KBM-7 (cell line): ENCODE results near the gene HS6ST2.

ENCODE experiments used
- DNase-seq: peaks from one replicate; pipeline ENCODE4 v3.0.0-alpha.2; 2015
- in situ Hi-C: fragments of 300-500 bp; cut with MboI; formaldehyde crosslinking; loops from 2 replicates; pipeline ENCODE4 v1.14.3; 2020; ENCODE audit warnings: low sequenced_read_pairs, low pct_unique_long_range_greater_than_20kb, mixed read lengths

Gene HS6ST2

DNA sequence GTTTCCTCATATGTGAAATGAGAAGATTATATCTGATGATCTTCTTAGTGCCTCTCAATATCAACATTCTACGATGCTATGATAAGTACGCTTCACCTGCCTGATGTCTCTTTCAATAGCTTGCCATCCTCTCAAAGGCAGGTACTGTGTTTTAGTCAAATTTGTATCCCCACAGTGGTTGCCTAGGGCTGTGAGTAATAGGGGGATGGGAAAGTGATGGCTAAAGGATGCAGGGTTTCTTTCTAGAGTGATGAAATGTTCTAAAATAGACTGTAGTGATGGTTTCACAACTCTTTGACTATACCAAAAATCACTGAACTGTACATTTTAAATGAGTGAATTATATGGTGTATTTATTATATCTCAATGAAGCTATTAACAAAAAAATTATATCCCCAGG, 142.8 kb downstream of the HS6ST2 start:
- in situ Hi-C loops, result no loop called here

DNA sequence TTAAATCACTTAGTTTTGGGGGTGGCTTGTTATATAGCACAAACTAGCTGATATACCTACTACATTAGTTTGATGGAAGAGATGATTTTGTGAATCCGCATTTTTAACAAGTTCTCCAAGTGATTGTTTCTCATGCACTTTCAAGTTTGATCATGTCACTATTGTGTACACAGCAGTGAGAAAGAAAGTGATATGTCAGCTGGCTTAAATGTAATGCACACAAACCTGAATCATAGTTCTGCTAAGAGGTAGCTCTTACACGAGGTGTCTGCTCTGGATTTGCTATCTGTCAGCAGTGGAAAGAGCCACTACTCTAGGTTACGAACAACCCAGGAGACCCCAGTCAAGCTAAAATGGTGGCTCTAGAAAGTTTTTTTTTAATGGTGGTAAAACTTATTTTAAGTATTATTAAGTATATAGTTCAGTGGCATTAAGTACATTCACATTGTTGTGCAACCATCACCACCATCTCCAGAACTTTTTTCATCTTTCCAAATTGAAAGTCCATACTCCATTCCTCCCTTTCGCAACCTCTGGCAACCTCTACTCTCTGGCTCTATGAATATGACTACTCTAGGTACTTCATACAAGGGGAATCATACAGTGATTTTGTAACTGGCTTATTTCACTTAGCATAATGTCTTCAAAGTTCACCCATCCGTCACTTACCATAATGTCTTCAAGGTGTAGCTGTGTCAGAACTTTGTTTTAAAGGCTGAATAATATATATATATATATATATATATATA, 147.3 kb downstream of the HS6ST2 start:
- in situ Hi-C loops, result no loop called here
- DNase-seq, result no peak

More for the DNA sequence above, 142.8 kb downstream of the HS6ST2 start:
- DNase-seq, result no peak

DNA sequence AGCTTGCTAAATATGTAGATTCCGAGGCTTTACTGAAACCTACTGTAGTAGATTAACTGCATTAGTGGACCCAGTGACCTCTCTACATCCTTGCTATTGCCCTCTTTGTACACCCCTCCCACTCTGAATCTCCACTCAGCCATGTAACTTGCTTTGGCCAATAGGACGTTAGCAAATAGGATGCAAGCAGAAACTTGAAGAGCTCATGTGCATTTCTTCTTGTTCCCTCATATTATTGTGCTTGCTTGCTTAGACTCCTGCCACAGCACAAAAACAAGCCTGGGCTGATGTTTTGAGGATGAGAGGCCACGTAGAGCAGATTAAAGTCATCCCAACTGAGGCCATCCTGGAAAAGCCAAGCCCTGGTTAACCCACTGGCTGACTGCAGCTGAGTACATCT, 147.9 kb downstream of the HS6ST2 start:
- no peak for DNase-seq
- in situ Hi-C loops, result no loop called here

DNA sequence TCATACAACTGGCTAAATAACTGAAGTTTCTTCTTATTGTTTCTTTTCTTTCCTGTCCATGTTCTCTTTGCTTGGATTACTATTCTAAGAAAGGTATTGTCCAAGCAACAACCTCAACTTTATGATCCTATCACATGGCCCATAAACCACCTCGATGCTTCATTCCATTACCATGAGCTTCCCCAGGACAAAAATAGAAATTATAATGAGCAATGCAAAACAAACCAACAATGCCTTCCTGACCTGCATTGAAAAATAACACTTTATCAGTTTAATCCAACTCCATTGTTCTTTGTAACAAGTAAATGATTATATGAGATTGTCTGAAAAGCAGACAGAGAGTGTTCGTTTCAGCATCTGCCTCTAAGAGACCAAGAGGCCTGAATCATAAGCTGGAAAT, 148.8 kb downstream of the HS6ST2 start:
- in situ Hi-C loops, result no loop called here
- no peak for DNase-seq

DNA sequence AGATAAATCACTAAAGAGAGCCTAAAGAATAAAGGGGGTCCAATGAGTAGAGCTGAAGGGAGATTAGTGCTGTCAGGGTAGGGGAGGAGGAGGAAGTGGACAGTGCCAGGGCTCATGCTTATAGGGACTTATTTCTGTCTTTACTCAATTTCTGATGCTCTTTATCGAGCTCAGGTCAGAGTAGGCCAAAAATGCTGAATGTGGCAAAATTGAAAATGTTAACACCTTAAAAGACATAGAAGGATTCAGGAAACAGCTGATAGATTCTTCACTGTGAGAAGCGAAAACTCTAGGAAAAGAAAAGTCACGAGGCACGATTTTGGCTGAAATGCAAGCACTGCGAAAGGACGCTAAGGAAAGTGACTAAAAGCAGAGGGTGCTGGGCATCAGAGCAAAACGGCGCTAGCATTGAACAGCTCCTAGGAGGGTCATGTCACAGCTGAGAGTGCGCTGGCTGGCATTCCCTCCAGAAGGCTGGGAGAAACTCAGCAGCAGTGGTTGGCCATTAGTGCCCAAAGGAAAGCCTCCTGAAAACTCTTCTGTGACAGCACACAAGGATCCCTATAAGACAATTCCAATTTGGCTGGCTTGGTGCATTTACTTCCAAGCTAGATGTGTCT, 150.9 kb downstream of the HS6ST2 start:
- no peak for DNase-seq
- in situ Hi-C loops, result no loop called here

DNA sequence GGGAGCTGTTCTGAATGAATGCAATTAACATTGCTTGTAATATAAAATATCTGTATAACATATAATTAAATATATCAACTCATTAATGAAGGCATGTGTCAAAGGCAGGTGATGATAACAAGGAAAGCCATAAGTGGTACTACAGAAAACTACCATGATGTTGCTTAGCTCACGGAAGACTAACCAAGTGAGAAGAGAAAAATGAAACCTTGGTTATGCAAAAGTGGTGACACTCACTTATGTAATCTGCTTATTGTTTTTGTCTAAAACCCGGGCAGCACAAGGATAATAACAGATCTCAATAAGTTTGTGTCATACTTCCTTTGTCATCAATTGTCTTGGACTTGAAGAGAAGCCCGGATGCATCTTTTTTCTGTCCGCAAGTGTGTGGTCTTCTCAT, 156.4 kb downstream of the HS6ST2 start:
- in situ Hi-C loops, result no loop called here
- no peak for DNase-seq

DNA sequence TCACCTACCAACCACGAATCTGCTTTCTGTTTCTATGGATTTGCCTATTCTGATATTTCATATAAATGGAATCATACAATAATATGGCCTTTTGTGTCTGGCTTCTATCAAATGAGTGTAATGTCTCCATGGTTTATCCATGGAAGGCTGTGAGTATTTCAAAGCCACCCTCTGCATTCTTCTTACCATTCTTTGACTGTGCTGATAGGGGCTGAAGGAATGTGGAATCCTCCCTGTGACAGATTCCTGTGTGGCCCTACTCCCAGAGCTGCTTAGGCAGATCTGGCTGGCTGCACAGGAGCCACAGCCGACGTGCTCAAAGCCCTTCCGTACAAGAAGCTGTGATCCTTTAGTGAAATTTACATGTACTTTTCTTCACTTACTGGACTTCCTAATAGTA, 163.2 kb downstream of the HS6ST2 start:
- in situ Hi-C loops, result no loop called here
- DNase-seq, result no peak

DNA sequence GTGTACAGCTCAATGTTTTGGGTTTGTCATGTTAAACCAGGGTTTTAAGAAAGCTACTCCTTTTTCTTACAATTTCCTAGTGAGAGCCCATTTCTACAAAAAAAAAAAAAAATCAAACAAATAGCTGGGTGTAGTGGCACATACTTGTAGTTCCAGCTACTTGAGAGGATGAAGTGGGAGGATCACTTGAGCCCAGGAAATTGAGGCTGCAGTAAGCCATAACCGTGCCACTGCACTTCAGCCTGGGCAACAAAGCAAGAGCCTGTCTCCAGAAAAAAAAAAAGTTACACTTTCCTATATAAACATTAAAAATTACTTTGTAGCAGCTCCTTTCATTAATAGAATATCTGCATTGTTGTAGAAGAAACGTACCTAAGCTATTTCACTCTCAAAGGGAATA, 166.7 kb downstream of the HS6ST2 start:
- in situ Hi-C loops, result no loop called here
- DNase-seq, result no peak

DNA sequence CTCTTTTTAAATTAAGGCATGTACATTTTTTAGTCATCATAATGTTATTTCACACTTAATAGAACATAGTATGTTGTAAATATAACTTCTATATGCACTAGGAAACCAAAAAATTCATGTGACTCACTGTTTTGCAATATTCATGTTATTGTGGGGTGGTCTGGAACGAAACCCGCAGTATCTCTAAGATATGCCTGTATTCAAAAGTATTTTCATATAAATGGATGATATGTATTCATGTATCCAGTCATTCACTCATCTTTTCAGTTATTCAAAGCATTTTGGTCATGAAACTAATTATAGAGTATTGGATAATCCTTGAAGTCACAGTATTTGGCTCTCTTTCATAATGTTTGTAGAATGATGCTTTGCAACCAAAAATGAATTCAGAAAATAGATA, 168.1 kb downstream of the HS6ST2 start:
- DNase-seq, result no peak
- in situ Hi-C loops, result no loop called here

DNA sequence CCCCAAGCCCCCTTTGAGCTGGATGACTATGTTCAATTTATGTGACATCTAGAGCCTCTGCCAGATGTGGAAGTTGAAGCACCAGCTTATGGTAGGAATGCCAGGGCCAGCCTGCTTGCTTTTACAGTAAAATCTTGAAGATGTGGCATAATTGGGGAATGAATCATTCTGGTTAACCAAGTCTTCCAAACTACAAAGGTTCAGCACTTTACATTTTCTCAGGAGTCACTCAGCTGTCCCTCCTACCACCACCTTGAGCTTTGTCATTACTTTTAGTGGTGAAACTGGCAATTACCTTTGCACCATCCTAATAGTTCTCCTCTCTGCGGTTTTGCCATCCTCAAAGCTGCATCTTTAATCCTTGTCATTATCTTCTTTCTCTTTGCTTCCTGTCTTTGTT, 172.2 kb downstream of the HS6ST2 start:
- no peak for DNase-seq
- in situ Hi-C loops, result no loop called here

DNA sequence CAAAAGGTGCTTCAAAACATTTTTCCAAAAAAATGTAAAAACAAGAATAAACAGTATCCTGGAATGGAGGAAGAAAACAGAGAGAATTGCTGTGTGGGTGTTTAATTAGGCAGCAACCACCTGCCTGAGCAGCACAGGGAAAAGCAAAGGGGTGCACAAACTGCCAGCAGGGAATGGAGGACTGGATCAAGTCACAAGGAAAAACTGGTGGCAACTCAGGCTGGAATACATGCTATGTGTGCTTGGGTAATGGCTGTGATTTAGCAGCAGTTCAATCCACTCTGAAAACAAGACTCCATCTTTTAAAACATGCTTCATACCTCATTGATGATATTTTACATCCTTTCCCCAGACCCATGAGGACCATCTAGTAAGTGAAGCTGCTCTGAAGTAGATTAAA, 179.5 kb downstream of the HS6ST2 start:
- in situ Hi-C loops, result no loop called here
- DNase-seq, result no peak

DNA sequence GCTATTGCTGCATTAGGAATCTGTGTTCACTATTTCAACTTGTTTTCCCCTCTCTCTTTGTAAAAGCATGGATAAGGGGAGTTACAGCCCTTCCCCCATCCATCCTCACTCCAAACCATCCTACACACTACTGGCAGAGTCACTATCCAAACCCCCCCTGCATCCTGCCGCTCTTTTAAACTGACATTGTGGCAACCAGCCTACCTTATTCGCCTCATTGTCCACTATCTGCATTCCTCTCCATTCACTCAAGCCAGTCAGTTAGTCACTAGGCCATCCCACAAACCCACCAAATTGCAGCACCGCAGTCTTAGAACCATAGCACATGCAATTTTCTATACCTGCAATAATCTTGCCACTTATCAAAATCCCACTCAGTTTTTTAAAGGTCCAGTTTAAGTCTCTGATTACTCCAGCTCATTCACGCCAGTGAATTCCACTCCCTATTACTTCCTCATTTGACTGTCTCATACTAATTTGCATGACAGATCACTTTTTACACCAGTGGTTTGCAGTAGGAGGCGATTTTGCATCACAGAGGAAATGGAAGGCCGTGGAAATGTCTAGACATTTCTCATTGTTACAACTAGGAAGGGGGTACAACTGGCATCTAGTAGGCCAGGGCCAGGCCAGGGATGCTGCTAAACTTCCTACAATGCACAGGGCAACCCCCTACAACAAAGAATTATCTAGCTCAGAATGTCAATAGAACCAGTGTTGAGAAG, 181.8 kb downstream of the HS6ST2 start:
- in situ Hi-C loops, result no loop called here
- DNase-seq, result peak; percentile 15

DNA sequence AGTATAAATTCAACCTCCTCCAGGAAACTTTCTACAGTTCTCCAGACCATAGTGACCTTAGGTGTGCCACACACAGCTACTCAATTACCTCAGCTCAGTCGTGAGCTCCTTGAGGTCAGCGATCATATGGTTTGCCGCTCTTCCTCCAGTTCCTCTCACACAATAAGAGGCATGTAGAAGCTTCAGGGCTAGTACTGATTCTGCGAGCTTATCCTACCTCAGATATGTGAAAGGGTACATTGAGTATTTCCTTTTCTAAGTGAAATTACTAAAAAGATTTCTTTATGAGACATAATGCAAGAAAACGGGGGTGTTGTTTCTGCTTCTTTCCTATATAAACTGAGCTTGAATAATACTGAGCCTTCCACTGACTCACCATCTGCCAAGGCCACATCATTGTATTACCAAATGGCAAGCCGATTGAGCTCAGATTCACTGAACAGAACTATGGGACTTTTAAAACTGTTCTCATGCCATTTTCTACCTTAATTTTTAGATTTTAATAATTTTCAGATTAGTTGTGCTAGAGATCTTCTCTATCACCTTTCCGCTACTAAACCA, 183.1 kb downstream of the HS6ST2 start:
- in situ Hi-C loops, result no loop called here

DNA sequence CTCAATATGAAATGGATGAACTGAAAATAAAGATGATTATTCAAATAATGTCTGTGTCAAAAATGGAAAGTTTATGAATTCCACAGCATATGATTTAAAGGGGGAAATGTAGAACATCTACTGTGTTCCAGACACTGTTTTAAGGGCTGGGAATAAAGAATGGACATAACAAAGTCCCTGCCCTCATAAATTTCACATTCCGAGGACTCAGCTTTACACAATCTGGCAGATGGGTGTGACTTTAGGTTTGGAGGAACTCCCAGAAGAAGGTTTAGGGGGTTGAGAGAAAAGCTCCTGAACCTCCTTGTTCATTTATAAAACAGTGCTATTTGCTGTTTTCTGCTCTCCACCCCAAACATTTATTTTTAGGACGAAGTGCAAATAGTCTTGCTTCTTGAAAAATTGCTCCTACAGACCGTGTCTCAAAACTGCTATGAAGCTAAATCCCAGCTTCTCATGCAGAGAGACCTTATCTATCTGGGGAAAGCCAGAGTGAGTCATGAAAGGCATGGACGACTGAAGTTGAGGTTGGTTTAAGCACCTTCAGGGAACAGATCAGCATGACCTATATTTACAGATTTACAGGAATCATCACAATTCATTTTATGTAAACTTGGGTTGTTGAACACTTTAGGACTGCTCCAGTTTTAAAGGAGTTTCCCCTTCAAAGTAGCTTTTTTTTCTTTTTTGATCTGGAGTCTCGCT, 184.3 kb downstream of the HS6ST2 start:
- no peak for DNase-seq
- in situ Hi-C loops, result no loop called here

More for the DNA sequence above, 183.1 kb downstream of the HS6ST2 start:
- DNase-seq, result no peak

DNA sequence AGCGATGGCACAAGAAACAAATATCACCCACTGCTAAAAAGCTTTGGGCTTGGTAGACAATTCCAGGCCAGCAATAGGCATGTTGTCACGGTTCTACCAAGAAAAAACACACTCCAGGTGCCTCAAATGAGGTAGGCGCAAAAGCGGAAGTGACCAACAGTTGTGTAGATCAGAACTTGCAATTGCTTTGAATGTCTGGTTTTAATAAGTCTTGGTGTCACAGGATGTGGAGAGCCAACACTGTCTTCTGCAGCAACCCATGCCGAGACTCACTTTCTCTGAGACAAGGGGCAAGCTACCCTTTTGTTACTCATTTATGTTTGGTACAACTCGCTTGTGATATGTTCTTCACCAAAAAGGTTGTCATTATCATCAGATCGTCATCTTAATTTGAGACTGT, 188.8 kb downstream of the HS6ST2 start:
- no peak for DNase-seq
- in situ Hi-C loops, result no loop called here

DNA sequence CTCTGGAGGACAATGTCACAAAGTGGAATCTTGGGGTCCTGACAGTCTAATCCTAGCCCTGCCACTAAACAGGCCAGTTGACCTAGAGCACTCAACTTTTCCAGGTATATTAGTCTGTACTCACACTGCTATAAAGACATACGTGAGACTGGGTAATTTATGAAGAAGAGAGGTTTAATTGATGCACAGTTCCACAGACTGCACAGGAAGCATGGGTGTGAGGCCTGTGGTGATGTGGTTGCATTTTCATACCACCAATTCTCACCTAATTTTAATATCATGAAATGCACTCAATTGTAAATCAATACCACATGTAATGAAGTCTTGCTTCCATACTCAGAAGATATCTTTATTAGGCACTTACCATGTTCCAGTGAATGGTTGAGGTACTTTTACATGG, 192.0 kb downstream of the HS6ST2 start:
- no peak for DNase-seq
- in situ Hi-C loops, result no loop called here

DNA sequence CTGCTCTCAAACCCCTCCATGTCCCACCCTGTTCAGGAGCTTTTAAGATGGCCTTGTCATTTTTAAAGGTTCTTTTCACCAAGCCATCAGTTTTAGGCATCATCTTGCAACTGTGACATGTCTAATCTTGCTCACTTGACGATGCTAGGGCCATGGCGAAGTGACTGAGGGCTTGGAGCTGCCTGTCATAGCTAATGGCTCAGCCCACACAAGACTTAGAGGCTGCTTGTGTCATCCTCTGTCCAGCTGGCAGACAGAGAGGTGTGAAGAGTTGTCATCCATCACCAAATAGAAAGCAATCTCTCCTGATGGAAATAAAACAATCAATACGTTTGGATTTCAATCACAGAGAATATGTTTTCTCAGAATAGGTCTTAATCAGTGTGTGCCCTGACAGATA, 194.9 kb downstream of the HS6ST2 start:
- no peak for DNase-seq

DNA sequence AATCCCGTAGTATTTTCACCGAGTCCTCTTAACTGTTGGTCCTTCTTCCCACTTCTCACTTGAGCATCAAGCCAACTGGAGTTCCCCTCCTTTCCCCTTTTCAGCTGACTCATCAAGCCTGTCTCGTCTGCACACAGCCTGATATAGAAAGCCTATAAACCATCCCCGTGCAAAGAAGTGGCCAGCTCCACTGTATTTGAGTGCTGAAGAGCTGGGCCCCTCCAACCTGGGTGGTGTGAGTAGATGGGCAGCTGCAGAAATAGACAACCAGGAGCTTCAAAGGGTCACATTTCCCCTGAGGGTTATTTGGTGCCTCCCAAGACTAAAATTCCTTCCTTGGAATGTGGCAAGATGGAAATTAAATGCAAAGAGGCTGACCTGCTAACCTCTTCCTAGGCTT, 199.7 kb downstream of the HS6ST2 start:
- in situ Hi-C loops, result no loop called here
- no peak for DNase-seq

More for the DNA sequence above, 194.9 kb downstream of the HS6ST2 start:
- in situ Hi-C loops, result no loop called here

DNA sequence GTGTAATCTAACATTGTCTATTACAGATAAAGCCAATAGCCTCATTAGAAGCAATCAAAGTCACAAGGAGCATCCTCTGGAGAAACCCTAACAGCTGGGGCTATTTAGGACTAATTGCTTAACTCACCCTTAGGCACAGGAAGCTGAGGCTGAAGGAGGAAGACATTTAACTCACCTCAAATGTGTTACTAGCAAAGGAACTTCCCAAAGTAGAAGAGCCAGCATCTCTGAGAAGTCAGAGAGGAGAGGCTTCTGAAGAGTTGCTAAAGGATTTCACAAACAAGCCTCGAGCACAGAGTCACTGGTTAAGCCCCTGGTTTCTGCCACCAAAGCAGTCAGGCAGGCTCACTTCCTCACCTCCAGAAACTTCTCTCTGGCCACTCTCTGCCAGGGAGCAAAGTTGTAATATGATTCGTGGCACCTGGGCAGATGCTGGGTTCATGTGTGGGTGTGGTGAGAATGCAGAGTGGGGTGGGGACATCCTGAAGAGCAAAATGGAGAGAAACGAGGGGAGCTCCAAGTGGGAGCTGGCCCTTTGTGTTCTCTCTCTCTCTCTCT, 201.3 kb downstream of the HS6ST2 start:
- in situ Hi-C loops, result no loop called here
- no peak for DNase-seq
